ENCODE results near the gene PLPP1. TPM values are rescaled to one million over a fixed set of nuclear protein-coding genes. Genes with fewer than 3 reads are reported as not detected.

Gene PLPP1
- total RNA-seq, 1 experiment from 2014 or later: 10.5 TPM

- no peak for ATAC-seq
These were observed 4.1 kb downstream of the PLPP1 start for GRCh38 chr5:55530669-55531068.

More at GRCh38 chr5:55530669-55531068, 4.1 kb downstream of the PLPP1 start:
- TF ChIP-seq JUND (IDR thresholded peaks at IDR 0.05): no peak
- no peak for TF ChIP-seq RAD21 (IDR thresholded peaks at IDR 0.05; ENCODE audit: low read depth)
- no peak for TF ChIP-seq EZH2phosphoT487 (IDR thresholded peaks at IDR 0.05; ENCODE audit: borderline replicate concordance)
- no peak for TF ChIP-seq SP1 (IDR thresholded peaks at IDR 0.05; ENCODE audit: low read depth)
- TF ChIP-seq MAX (IDR thresholded peaks at IDR 0.05): no peak
- TF ChIP-seq ATF3 (IDR thresholded peaks at IDR 0.05): no peak
- TF ChIP-seq CTCF (IDR thresholded peaks at IDR 0.05 in 2 of 3, conservative IDR thresholded peaks at IDR 0.05 in 1 of 3; ENCODE audit: borderline replicate concordance in 1 of 3, insufficient read depth in 1 of 3, low read depth in 2 of 3, low read length in 2 of 3): no peak
- no peak for TF ChIP-seq CEBPB (IDR thresholded peaks at IDR 0.05; ENCODE audit: low read depth)
- no peak for TF ChIP-seq EZH2 (IDR thresholded peaks at IDR 0.05)
- TF ChIP-seq SRF (IDR thresholded peaks at IDR 0.05; ENCODE audit: low read depth): no peak
- no peak for TF ChIP-seq REST (IDR thresholded peaks at IDR 0.05; ENCODE audit: low read depth)
- TF ChIP-seq ZFX (IDR thresholded peaks at IDR 0.05): no peak
- TF ChIP-seq ZBTB33 (IDR thresholded peaks at IDR 0.05; ENCODE audit: extremely low read depth, insufficient replicate concordance, low read length): no peak
- no peak for TF ChIP-seq POLR2AphosphoS5 (IDR thresholded peaks at IDR 0.05; ENCODE audit: low read depth, low read length)
- TF ChIP-seq POLR2A (IDR thresholded peaks at IDR 0.05; ENCODE audit: borderline replicate concordance, extremely low read depth, insufficient read depth, insufficient read length): no peak
- H4K20me1 ChIP-seq (ENCODE audit: insufficient read depth): no peaks in the 10 kb centered on the region
- CTCF ChIA-PET: no interaction called here
- H3K79me2 ChIP-seq (ENCODE audit: insufficient read depth, low read length): peaks cover 3% of the 10 kb centered on the region; the same call in 1 of the 2 replicates
- no peaks in the 10 kb centered on the region for H3K9me3 ChIP-seq (ENCODE audit: control insufficient read depth in 1 of 2, insufficient read depth in 1 of 2, low read depth in 1 of 2, low read length in 2 of 2)
- BruUV-seq (replicated peaks): no TSS peak
- no peaks in the 10 kb centered on the region for H3K9me2 ChIP-seq (ENCODE audit: insufficient read depth)
- peaks cover 7 to 16% of the 10 kb centered on the region in 2 experiments for H3K4me1 ChIP-seq (ENCODE audit: control insufficient read depth in 1 of 2, insufficient read depth in 2 of 2, low read length in 2 of 2)
- no peak overlapping the region for H3K27ac ChIP-seq (ENCODE audit: low read depth, low read length)
- DNase-seq (ENCODE audit: low read depth, low spot score): no peak
- H3K27me3 ChIP-seq (ENCODE audit: insufficient read depth, low read length): no peaks in the 10 kb centered on the region
- no peak overlapping the region for H3K9ac ChIP-seq (ENCODE audit: low read length)
- intact Hi-C loops (cut with micrococcal nuclease): no loop called here
- RAD21 ChIA-PET (ENCODE audit: low non-redundant PET in 1 of 2, low total read pairs in 2 of 2, uncharacterized antibody in 2 of 2, unreplicated experiment in 2 of 2): no interaction called here
- no peak overlapping the region for H2AFZ ChIP-seq (ENCODE audit: low read depth, low read length, poor library complexity, severe bottlenecking)
- no peak overlapping the region for H3K4me3 ChIP-seq (replicated peaks in 1 of 2; ENCODE audit: low read depth in 1 of 2, low read length in 2 of 2)
- H3K36me3 ChIP-seq (ENCODE audit: control insufficient read depth in 1 of 2, insufficient read depth in 2 of 2, low read length in 2 of 2): no peaks in the 10 kb centered on the region
- POLR2A ChIA-PET: no interaction called here
- H3K4me2 ChIP-seq (ENCODE audit: low read length): no peak overlapping the region

Measured in HCT116 (cell line).